ENCODE data around the gene SLC2A5. TPM values are rescaled to one million over a fixed set of nuclear protein-coding genes. Genes with fewer than 3 reads are reported as not detected.
"Not testable (repeated sequence)": the region's sequence is repeated elsewhere in the genome, so short reads cannot be mapped to it uniquely, and the experiment has no call there.

SLC2A5 gene
- polyA plus RNA-seq, 3 donors = 0.83 to 1.6 (median 1.3) TPM

- no peak for DNase-seq
These were observed 59.7 kb downstream of the SLC2A5 start for GRCh38 chr1:9009438-9010370.

DNA sequence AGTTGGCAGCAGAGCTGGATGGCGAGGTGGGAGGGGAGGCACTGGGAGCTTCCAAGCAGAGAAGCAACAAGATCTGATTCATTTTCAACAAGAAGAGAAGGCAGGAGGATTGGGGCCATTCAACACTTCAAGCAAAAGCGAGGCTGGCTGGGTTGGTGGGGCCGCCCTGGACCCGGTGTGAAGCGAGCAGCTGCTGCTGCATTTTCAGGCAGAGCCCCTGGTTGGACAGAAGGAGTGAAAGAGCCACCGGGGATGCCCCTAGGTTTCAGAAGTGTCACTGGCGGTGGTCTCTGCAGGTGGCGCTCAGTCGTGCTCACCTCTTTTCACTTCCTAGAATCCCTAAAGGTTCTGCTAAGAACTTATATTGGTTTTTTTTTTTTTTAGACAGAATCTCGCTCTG, 61.2 kb downstream of the SLC2A5 start:
- DNase-seq = no peak

- no peak for DNase-seq
These were observed 62.3 kb downstream of the SLC2A5 start for GRCh38 chr1:9006956-9007615.

DNA sequence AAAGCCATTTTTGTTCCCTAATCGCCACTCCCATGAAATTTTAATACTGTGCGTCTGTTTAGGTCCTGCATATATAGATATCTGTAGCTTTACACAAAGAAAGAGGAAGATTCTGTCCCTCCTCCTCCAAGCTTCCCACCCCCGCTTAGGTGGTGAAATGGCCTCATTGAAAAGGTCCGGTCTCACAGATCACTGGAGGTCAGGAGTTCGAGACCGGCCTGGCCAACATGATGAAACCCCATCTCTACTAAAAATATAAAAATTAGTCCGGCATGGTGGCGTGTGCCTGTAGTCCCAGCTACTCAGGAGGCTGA, 64.1 kb downstream of the SLC2A5 start:
- no peak for DNase-seq

DNA sequence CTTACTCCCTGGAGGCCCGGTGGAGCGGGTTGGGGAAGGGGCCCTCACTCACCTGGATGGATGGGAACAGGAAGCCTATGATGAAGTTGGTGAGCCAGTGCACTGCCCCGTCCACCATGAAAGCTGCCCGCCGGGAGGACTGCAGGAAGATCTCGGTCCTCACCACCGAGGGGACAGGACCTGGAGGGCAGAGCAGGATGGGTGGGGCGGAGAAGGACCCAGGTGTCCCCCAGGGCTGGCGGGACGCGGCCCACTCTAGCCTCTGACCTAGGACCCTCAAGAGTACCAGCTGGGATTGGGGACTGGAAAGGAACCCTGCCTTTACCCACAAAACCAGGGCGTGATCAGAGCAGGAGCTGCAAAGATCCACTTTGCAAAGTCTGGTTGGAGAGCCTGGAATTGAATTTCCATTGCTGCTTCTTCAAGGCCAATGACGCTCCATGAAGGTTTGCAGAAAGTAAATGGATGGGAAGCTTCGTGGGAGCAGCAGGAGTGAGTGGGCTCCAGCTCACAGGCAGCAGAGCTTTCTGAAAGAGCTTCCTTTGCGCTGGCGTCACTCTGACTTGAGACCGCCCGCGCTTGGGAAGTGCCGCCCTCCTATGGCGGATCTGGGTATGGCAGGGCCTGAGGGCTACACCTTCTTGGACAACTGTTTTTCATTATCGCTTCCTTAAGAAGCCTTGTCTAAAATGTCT, 64.6 kb downstream of the SLC2A5 start:
- peak; percentile 76 for DNase-seq

GRCh38 chr1:9004031-9004699, 65.3 kb downstream of the SLC2A5 start:
- no peak for DNase-seq

- DNase-seq = not testable (repeated sequence)
These were observed 67.2 kb downstream of the SLC2A5 start for GRCh38 chr1:9002215-9002560.

DNA sequence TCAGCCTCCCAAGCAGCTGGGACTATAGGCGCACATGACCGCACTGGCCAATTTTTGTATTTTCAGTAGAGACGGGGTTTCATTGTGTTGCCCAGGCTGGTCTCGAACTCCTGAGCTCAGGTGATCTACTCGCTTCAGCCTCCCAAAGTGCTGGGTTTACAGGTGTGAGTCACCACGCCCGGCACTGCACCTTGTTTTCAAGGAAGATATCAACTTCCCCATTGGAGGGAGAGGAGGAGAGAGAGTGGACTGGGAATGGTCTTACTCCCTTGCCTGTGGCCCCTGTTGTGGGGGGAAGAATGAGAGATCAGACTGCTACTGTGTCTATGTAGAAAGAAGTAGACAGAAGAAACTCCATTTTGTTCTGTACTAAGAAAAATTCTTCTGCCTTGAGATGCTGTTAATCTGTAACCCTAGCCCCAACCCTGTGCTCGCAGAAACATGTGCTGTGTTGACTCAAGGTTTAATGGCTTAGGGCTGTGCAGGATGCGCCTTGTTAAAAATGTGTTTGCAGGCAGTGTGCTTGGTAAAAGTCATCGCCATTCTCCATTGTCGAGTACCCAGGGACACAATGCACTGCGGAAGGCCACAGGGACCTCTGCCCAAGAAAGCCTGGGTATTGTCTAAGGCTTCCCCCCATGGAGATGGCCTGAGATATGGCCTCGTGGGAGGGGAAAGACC, 67.8 kb downstream of the SLC2A5 start:
- not testable (repeated sequence) for DNase-seq

DNA sequence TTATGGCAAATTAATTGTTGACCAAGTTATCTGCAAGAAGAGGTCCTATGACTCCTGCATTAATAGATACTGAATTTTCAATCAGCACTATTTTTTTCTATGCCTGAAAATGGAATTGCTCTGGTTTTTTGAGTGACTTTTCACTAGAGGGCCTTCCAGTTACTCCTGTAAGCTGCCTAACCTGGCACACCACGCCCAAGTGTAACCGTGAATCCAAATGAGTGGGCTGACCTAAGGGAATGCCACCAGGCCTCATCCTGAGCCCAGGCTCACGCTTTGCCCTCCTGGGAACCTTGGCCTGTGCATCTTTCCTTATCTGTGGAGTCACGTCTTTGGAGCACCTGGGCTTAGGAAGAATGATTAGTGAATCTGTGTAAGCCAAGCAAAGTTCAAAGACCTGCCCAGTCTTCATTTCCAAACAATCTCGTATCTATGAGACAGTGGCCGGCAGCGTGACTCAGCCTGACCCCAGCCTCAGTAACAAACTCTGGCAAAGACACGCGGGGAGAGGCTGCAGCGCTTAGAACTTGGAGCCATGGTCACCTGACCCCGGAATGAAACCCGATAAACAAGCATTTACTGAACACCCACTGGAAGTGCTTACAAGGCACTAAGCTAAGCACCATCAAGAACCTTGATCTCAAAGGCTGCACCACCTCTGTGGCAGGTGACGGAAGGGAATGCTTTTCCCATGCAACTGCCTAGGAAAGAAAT, 75.3 kb downstream of the SLC2A5 start:
- DNase-seq = not testable (repeated sequence)

DNA sequence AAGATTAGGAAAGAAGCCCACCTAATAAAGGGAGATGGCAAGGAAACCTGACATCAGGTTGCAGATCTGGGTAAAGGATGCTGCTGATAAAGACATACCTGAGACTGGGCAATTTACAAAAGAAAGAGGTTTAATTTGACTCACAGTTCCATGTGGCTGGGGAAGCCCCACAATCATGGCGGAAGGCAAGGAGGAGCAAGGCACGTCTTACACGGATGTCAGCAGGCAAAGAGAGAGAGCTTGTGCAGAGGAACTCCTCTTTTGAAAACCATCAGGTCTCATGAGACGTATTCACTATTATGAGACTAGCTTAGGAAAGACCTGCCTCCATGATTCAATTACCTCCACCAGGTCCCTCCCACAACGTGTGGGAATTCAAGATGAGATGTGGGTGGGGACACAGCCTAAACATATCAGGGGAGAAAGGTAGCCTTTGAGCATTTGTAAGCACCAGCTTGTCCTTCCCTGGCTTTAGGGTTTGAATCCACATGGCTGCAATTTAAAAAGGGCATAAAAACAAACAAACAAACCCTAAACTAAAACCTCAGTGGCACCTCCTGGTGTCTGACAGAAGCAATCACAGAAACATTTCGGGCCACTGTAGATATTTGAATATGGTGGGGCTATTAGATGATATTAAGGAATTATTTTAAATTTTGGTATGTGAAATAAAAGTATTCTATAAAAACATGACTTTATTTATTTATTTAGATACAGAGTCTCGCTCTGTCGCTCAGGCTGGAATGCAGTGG, 76.3 kb downstream of the SLC2A5 start:
- DNase-seq = no peak

DNA sequence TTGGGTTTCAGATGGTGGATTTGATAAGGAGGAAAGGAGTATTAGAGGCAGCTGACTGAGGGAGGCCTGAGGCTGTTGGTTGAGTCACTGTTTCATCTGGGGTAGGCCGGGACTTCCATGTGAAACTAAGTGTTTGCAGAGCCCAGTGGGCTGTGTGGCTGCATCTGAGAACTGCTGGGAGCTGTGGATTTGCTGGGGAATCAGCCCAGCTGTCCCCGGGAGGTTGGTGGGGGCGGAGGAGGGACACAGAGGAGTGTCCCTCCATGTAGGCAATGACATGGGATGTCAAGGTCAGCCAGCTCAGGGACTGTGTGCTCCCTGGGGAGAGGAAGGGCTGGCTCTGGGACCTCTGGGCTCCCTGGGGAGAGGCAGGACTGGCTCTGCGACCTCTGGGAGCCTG, 79.6 kb downstream of the SLC2A5 start:
- no peak for DNase-seq

DNA sequence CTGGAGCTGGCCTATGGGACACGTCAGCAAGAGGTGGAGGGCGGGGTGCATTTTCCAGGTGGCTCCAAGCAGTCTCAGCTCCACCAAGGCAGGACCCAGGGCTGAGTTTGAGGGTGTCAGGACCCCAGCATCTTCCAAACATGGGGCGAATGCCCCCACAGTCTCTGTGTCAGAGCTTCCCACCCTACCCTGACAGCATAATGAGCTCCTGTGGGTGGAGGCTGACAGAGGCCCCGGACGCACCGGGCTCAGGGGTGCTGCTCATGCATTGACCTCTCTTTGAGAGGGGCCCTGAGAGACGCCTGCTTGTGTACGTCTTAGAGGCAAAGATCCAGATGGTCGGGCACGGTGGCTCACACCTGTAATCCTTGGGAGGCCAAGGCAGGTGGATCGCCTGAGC, 80.4 kb downstream of the SLC2A5 start:
- no peak for DNase-seq

GRCh38 chr1:8988618-8988967, 80.8 kb downstream of the SLC2A5 start:
- DNase-seq = no peak

DNA sequence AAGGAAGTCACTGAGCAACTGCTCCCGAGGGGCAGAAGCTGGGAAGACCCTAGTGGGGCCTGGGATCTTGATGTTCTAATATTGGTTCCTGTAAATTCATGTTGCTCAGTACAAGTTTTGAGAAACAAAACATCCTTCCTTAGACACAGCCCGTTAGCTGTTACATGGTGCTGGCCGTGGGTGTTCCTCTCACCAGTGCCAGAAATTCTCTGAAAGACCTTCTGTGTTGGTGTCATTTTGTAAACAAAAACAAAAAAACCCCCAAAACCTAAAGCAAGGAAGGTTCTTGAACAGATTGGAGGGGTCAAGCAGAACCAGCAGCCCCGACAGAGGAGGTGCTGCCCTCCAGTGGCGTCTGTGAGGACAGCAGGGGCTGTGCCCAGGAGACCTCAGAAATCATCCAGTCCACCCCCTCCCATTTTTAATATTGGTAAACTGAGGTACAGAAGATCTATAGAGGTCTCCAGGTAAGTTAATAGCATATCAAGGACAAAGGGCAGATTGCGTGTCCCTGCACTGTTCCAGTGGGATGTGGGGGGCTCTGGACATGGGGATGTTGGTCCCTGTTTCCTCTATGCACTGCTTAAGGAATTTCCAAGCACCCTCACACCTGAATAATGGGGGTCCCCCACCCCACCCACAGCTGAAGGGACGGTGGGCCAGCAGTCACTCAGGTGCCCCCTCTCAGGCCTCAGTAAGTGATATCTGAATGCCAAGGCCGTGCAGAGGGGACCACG, 81.4 kb downstream of the SLC2A5 start:
- no peak for DNase-seq

DNA sequence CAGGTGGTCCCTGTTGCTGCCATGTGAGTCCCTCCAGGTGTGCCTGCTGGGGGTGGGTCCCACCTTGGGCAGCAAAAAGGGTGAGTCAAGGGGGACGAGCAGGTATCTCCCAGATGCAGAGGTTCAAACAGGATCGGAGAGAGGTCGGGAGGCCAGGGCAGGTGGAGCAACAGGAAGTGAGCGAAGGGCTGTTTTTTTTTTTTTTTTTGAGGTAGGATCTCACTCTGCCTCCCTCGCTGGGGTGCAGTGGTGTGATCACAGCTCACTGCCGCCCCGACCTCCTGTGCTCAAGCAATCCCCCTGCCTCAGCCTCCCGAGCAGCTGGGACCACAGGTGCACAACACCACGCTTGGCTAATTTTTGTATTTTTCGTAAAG, 82.6 kb downstream of the SLC2A5 start:
- DNase-seq = no peak

- no peak for DNase-seq
These were observed 83.3 kb downstream of the SLC2A5 start for GRCh38 chr1:8985915-8986813.
